Adrenal gland (tissue), 12 donors: ENCODE data around the gene TNK1. TPM values are rescaled to one million over a fixed set of nuclear protein-coding genes. Genes with fewer than 3 reads are reported as not detected.

Experiments
- DNase-seq, 7 donors: peaks; one replicate each; pipeline ENCODE4 v3.0.0-alpha.2; 2019 to 2020
- H3K27ac ChIP-seq, 5 donors: fragments of 200-600 bp; sonication (generic) in 4 of 5; 1 replicate in 3 of 5; 2 replicates in 2 of 5; pipeline versions ENCODE4 v1.5.1 to v1.8.0; 2016 to 2020; ENCODE audit warnings: mild to moderate bottlenecking in 1 of 5
- H3K27me3 ChIP-seq: fragments of 200-600 bp; 2 replicates; pipeline ENCODE4 v1.8.0; 2021
- H3K36me3 ChIP-seq, 2 donors: fragments of 200-600 bp; replicated peaks in 1 of 2; 1 replicate in 1 of 2; 2 replicates in 1 of 2; pipeline versions ENCODE4 v1.5.1 to v1.8.0; 2018 to 2022
- H3K4me1 ChIP-seq, 2 donors: fragments of 200-600 bp; replicated peaks in 1 of 2; 1 replicate in 1 of 2; 2 replicates in 1 of 2; pipeline versions ENCODE4 v1.5.1 to v1.8.0; 2018 to 2021
- H3K4me3 ChIP-seq, 4 donors: fragments of 200-600 bp; sonication (generic) in 3 of 4; one replicate each; pipeline ENCODE4 v1.5.1; 2016 to 2018
- H3K9me3 ChIP-seq, 3 donors: fragments of 200-600 bp; sonication (generic) in 1 of 3; replicated peaks in 1 of 3; 1 replicate in 2 of 3; 2 replicates in 1 of 3; pipeline versions ENCODE4 v1.5.1 to v1.8.0; 2016 to 2021
- CTCF ChIP-seq, 6 experiments: fragments of 450-650 bp in 4 of 6; fragments of 200-600 bp in 2 of 6; sonication (generic) in 1 of 6; IDR thresholded peaks; 1 replicate in 5 of 6; 2 replicates in 1 of 6; pipeline versions ENCODE4 v1.5.1 to v1.8.0; 2016 to 2021; ENCODE audit warnings: antibody characterized with exemption in 6 of 6, mild to moderate bottlenecking in 2 of 6, moderate library complexity in 1 of 6
- POLR2A ChIP-seq, 2 donors: fragments of 450-650 bp; IDR thresholded peaks; one replicate each; pipeline ENCODE4 v1.6.1; 2017; ENCODE audit warnings: antibody characterized with exemption in 2 of 2, mild to moderate bottlenecking in 2 of 2, moderate library complexity in 1 of 2
- WGBS, 4 donors: extraction: QIAGEN DNeasy Blood & Tissue Kit in 2 of 4; methylation state at CpG; one replicate each; pipeline versions ENCODE4 v1.1.5 to v1.1.7; 2013 to 2017; 5-methylcytosine and 5-hydroxymethylcytosine counted together
- intact Hi-C, 2 donors: fragments of 100-400 bp; cut with DNase I; formaldehyde crosslinking; loops; one replicate each; pipeline versions ENCODE4 v1.14.1 to v1.15.0; 2022 to 2023
- polyA plus RNA-seq, 3 donors: library from polyadenylated mRNA; stranded (reverse); fragments of 200-250 nt in 2 of 3; fragments of 350-450 nt in 1 of 3; fragmentation: Illumina TruSeq in 1 of 3; extraction: RNeasy Lipid Tissue Mini Kit (QIAGEN cat#74804) in 1 of 3; gene quantifications; one replicate each; pipeline ENCODE4 v1.2.3, GENCODE V29; 2013 to 2014
- total RNA-seq, 9 donors: library from RNA; depleted of rRNA in 4 of 9; stranded (reverse); fragments of >200 nt in 4 of 9; fragments of 120-200 nt in 1 of 9; fragmentation: NEBNext Ultra II Directional in 1 of 9; extraction: Animal tissue kit (Norgen Biotek cat#: 25700) in 1 of 9; gene quantifications; one replicate each; pipeline versions ENCODE4 v1.1.0 to v1.2.4, GENCODE V29; 2013 to 2023
- donor health status: healthy with polysubstance abuse.
- donor health status: Bipolar disorder and iron deficiency.
- donor health status: DM: yes; HTN: yes; CAD: no.
- donor health status: DM: no; HTN: no; CAD: no.
- donor health status: DM: no; HTN: no; CAD: no.
- donor health status: DM: yes; HTN: yes; CAD: no.

The TNK1 gene
- total and polyA plus RNA-seq, 12 donors, result 0.06 to 8.7 (median 2.0) TPM

- H3K4me3 ChIP-seq, result peak overlapping the region in 1 of 4 donors; percentile 54
- peak in 6 of 7 donors; percentile 46 to 79 (median 72) for DNase-seq
- WGBS, 4 donors, result 20 to 23% (median 21%) methylated on average over 2 to 7 of the region's 7 CpGs
Measured at GRCh38 chr17:7380321-7380720, 568 bp upstream of the TNK1 start.

GRCh38 chr17:7382901-7383300 lies 2.0 kb downstream of the TNK1 start:
- intact Hi-C loops, result no loop called here
- no peak for TF ChIP-seq CTCF (IDR thresholded peaks at IDR 0.05)
- TF ChIP-seq POLR2A (IDR thresholded peaks at IDR 0.05), result no peak
- Histone ChIP-seq H3K27me3 (peaks cover 6% of the 10 kb centered on the region), H3K27ac (no peak overlapping the region), H3K4me1 (peaks cover 6 to 26% of the 10 kb centered on the region in 2 donors), H3K9me3 (no peaks in the 10 kb centered on the region), H3K4me3 (no peak overlapping the region), H3K36me3 (no peaks in the 10 kb centered on the region)
- whole genome bisulfite sequencing, 4 donors, result 85 to 92% (median 89%) methylated on average over 10 of the region's 10 CpGs
- DNase-seq, result no peak

More at GRCh38 chr17:7380321-7380720, 568 bp upstream of the TNK1 start:
- Histone ChIP-seq H3K9me3 (no peaks in the 10 kb centered on the region), H3K36me3 (no peaks in the 10 kb centered on the region), H3K27me3 (peaks cover 6% of the 10 kb centered on the region), H3K4me1 (peaks cover 6 to 26% of the 10 kb centered on the region in 2 donors), H3K27ac (peak overlapping the region in 1 of 5 donors; percentile 40)
- intact Hi-C loops, result no loop called here
- TF ChIP-seq POLR2A (IDR thresholded peaks at IDR 0.05) (no peak), CTCF (IDR thresholded peaks at IDR 0.05) (no peak)

GRCh38 chr17:7383371-7383741 lies 2.5 kb downstream of the TNK1 start:
- H3K27me3 ChIP-seq, result peaks cover 6% of the 10 kb centered on the region
- no peaks in the 10 kb centered on the region for H3K9me3 ChIP-seq
- WGBS, 4 donors, result 53 to 83% (median 77%) methylated on average over 2 to 11 of the region's 11 CpGs; no CpG with 5 or more reads in 1 of the 4 donors
- TF ChIP-seq POLR2A (IDR thresholded peaks at IDR 0.05) (no peak), CTCF (IDR thresholded peaks at IDR 0.05) (no peak)
- H3K27ac ChIP-seq, result no peak overlapping the region
- intact Hi-C loops, result no loop called here
- peaks cover 6 to 26% of the 10 kb centered on the region in 2 donors for H3K4me1 ChIP-seq
- peak overlapping the region in 2 of 4 donors; percentile 19 to 49 for H3K4me3 ChIP-seq
- H3K36me3 ChIP-seq, result no peaks in the 10 kb centered on the region
- no peak for DNase-seq

GRCh38 chr17:7383742-7384488 lies 3.0 kb downstream of the TNK1 start:
- DNase-seq, result peak in 2 of 7 donors; percentile 31 to 34
- WGBS, 4 donors, result 0 to 71% (median 6%) methylated on average over 4 to 65 of the region's 65 CpGs
- H3K27ac ChIP-seq, result peak overlapping the region in 2 of 5 donors; percentile 3 to 5
- H3K4me1 ChIP-seq, result peaks cover 6 to 26% of the 10 kb centered on the region in 2 donors
- H3K36me3 ChIP-seq, result no peaks in the 10 kb centered on the region
- no peaks in the 10 kb centered on the region for H3K9me3 ChIP-seq
- TF ChIP-seq CTCF (IDR thresholded peaks at IDR 0.05), result no peak
- no peak for TF ChIP-seq POLR2A (IDR thresholded peaks at IDR 0.05)
- H3K4me3 ChIP-seq, result peak overlapping the region in 2 of 4 donors; percentile 19 to 49
- H3K27me3 ChIP-seq, result peaks cover 6% of the 10 kb centered on the region
- intact Hi-C loops, result no loop called here
